K562 (cell line): Measurements from ENCODE around the gene PRKAG2.

Experiments
- CREM ChIP-seq: IDR thresholded peaks from 2 replicates; pipeline ENCODE4 v1.6.1; 2014; ENCODE audit warnings: antibody characterized with exemption, low read depth
- EGR1 ChIP-seq: fragments of 450-650 bp; conservative IDR thresholded peaks from 2 replicates; pipeline ENCODE4 v1.6.1; 2017; ENCODE audit warnings: mild to moderate bottlenecking
- FOSL1 ChIP-seq: fragments of 200-800 bp; sonication (Bioruptor generic); conservative IDR thresholded peaks from 2 replicates; pipeline ENCODE4 v1.6.1; 2016; ENCODE audit warnings: missing genetic modification characterization, missing compliant biosample characterization
- JUN ChIP-seq, 2 experiments: sonication (generic) in 1 of 2; formaldehyde crosslinking in 1 of 2; IDR thresholded peaks; 2 replicates each; pipeline versions ENCODE4 v1.6.1 to v1.8.0; 2012 to 2022; ENCODE audit warnings: borderline replicate concordance in 2 of 2, mild to moderate bottlenecking in 2 of 2, improper control_type of control experiment in 1 of 2, low read depth in 1 of 2, low read length in 1 of 2, missing genetic modification reagents in 1 of 2
- MTA3 ChIP-seq: fragments of 450-650 bp; formaldehyde crosslinking; IDR thresholded peaks from 2 replicates; pipeline ENCODE4 v1.6.1; 2017; ENCODE audit warnings: mild to moderate bottlenecking, borderline replicate concordance
- POLR2A ChIP-seq: fragments of 450-650 bp; conservative IDR thresholded peaks from 2 replicates; pipeline ENCODE4 v1.6.1; 2016
- POLR2AphosphoS5 ChIP-seq: IDR thresholded peaks from 2 replicates; pipeline ENCODE4 v1.6.1; 2011; ENCODE audit warnings: mild to moderate bottlenecking, low read depth, low read length, moderate library complexity; ENCODE audit not compliant: control insufficient read depth, insufficient read depth
- SIRT6 ChIP-seq: IDR thresholded peaks from one replicate; pipeline ENCODE4 v1.6.1; 2012; ENCODE audit warnings: low read depth, mild to moderate bottlenecking, control low read depth, inconsistent platforms, low read length, moderate library complexity
- SIX5 ChIP-seq, 2 experiments: IDR thresholded peaks; 2 replicates each; pipeline ENCODE4 v1.6.1; 2011; ENCODE audit warnings: low read length in 2 of 2, borderline replicate concordance in 1 of 2, low read depth in 1 of 2, mild to moderate bottlenecking in 1 of 2, moderate library complexity in 1 of 2; ENCODE audit not compliant: insufficient read depth in 1 of 2
- SMARCA4 ChIP-seq: fragments of 450-650 bp; IDR thresholded peaks from 2 replicates; pipeline ENCODE4 v1.6.1; 2016
- ZBTB7A ChIP-seq: IDR thresholded peaks from 2 replicates; pipeline ENCODE4 v1.6.1; 2011; ENCODE audit warnings: low read depth, mild to moderate bottlenecking, low read length, moderate library complexity, borderline replicate concordance; ENCODE audit not compliant: control insufficient read depth
- ZNF263 ChIP-seq: sonication (generic); formaldehyde crosslinking; IDR thresholded peaks from 2 replicates; pipeline ENCODE4 v1.8.0; 2022; ENCODE audit warnings: mild to moderate bottlenecking, missing genetic modification reagents, borderline replicate concordance
- TF ChIP-seq, protein P1 (sequence below): fragments of 200-600 bp; sonication (generic); IDR thresholded peaks from one replicate; pipeline ENCODE4 v1.6.1; 2012; ENCODE audit warnings: mild to moderate bottlenecking, low read depth, low read length, inconsistent platforms
- TF ChIP-seq, protein P2 (sequence below), 3 experiments: IDR thresholded peaks in 2 of 3; conservative IDR thresholded peaks in 1 of 3; 2 replicates each; pipeline ENCODE4 v1.5.1; 2011 to 2012; ENCODE audit warnings: low read length in 3 of 3, mild to moderate bottlenecking in 3 of 3, control low read depth in 2 of 3, improper control_type of control experiment in 1 of 3, inconsistent platforms in 1 of 3, low read depth in 1 of 3, mixed read lengths in 1 of 3, moderate library complexity in 1 of 3; ENCODE audit not compliant: insufficient read depth in 2 of 3

DNA sequence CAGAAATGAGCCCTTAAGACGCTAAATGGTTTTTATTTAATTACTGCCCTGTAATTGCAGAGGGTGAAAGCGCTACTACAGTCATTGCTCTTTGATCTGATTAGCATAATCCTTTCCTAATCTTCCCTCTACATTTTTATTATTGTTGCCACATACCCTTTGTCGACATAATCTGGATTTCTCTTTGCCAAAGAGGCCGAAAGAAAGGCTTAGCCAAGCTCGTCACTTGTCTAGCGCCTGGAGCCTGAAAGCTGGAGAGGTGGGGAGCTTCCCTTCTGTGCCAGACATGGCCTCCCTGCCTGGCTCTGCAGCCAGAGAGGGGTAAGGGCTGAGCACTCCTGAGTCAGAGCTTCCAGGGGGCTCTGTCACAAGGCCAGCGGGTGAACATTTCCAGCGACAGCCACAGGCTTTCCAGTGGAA lies 145.9 kb downstream of the PRKAG2 start:
- TF ChIP-seq, protein P1, sequence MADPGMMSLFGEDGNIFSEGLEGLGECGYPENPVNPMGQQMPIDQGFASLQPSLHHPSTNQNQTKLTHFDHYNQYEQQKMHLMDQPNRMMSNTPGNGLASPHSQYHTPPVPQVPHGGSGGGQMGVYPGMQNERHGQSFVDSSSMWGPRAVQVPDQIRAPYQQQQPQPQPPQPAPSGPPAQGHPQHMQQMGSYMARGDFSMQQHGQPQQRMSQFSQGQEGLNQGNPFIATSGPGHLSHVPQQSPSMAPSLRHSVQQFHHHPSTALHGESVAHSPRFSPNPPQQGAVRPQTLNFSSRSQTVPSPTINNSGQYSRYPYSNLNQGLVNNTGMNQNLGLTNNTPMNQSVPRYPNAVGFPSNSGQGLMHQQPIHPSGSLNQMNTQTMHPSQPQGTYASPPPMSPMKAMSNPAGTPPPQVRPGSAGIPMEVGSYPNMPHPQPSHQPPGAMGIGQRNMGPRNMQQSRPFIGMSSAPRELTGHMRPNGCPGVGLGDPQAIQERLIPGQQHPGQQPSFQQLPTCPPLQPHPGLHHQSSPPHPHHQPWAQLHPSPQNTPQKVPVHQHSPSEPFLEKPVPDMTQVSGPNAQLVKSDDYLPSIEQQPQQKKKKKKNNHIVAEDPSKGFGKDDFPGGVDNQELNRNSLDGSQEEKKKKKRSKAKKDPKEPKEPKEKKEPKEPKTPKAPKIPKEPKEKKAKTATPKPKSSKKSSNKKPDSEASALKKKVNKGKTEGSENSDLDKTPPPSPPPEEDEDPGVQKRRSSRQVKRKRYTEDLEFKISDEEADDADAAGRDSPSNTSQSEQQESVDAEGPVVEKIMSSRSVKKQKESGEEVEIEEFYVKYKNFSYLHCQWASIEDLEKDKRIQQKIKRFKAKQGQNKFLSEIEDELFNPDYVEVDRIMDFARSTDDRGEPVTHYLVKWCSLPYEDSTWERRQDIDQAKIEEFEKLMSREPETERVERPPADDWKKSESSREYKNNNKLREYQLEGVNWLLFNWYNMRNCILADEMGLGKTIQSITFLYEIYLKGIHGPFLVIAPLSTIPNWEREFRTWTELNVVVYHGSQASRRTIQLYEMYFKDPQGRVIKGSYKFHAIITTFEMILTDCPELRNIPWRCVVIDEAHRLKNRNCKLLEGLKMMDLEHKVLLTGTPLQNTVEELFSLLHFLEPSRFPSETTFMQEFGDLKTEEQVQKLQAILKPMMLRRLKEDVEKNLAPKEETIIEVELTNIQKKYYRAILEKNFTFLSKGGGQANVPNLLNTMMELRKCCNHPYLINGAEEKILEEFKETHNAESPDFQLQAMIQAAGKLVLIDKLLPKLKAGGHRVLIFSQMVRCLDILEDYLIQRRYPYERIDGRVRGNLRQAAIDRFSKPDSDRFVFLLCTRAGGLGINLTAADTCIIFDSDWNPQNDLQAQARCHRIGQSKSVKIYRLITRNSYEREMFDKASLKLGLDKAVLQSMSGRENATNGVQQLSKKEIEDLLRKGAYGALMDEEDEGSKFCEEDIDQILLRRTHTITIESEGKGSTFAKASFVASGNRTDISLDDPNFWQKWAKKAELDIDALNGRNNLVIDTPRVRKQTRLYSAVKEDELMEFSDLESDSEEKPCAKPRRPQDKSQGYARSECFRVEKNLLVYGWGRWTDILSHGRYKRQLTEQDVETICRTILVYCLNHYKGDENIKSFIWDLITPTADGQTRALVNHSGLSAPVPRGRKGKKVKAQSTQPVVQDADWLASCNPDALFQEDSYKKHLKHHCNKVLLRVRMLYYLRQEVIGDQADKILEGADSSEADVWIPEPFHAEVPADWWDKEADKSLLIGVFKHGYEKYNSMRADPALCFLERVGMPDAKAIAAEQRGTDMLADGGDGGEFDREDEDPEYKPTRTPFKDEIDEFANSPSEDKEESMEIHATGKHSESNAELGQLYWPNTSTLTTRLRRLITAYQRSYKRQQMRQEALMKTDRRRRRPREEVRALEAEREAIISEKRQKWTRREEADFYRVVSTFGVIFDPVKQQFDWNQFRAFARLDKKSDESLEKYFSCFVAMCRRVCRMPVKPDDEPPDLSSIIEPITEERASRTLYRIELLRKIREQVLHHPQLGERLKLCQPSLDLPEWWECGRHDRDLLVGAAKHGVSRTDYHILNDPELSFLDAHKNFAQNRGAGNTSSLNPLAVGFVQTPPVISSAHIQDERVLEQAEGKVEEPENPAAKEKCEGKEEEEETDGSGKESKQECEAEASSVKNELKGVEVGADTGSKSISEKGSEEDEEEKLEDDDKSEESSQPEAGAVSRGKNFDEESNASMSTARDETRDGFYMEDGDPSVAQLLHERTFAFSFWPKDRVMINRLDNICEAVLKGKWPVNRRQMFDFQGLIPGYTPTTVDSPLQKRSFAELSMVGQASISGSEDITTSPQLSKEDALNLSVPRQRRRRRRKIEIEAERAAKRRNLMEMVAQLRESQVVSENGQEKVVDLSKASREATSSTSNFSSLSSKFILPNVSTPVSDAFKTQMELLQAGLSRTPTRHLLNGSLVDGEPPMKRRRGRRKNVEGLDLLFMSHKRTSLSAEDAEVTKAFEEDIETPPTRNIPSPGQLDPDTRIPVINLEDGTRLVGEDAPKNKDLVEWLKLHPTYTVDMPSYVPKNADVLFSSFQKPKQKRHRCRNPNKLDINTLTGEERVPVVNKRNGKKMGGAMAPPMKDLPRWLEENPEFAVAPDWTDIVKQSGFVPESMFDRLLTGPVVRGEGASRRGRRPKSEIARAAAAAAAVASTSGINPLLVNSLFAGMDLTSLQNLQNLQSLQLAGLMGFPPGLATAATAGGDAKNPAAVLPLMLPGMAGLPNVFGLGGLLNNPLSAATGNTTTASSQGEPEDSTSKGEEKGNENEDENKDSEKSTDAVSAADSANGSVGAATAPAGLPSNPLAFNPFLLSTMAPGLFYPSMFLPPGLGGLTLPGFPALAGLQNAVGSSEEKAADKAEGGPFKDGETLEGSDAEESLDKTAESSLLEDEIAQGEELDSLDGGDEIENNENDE, result no peak
- TF ChIP-seq FOSL1 (tag), result no peak
- no peak for TF ChIP-seq EGR1
- TF ChIP-seq ZNF263 (CRISPR knock-in tag), result no peak
- TF ChIP-seq JUN (IDR thresholded peaks at IDR 0.05; ENCODE audit: borderline replicate concordance, low read depth, low read length), result no peak
- no peak for TF ChIP-seq JUN (CRISPR knock-in tag; IDR thresholded peaks at IDR 0.05; ENCODE audit: borderline replicate concordance)
- TF ChIP-seq, protein P2, sequence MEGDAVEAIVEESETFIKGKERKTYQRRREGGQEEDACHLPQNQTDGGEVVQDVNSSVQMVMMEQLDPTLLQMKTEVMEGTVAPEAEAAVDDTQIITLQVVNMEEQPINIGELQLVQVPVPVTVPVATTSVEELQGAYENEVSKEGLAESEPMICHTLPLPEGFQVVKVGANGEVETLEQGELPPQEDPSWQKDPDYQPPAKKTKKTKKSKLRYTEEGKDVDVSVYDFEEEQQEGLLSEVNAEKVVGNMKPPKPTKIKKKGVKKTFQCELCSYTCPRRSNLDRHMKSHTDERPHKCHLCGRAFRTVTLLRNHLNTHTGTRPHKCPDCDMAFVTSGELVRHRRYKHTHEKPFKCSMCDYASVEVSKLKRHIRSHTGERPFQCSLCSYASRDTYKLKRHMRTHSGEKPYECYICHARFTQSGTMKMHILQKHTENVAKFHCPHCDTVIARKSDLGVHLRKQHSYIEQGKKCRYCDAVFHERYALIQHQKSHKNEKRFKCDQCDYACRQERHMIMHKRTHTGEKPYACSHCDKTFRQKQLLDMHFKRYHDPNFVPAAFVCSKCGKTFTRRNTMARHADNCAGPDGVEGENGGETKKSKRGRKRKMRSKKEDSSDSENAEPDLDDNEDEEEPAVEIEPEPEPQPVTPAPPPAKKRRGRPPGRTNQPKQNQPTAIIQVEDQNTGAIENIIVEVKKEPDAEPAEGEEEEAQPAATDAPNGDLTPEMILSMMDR (IDR thresholded peaks at IDR 0.05 in 2 of 3, conservative IDR thresholded peaks at IDR 0.05 in 1 of 3; ENCODE audit: insufficient read depth in 2 of 3, low read depth in 1 of 3, low read length in 3 of 3), result no peak
- TF ChIP-seq POLR2A, result no peak
- TF ChIP-seq ZBTB7A, result no peak
- no peak for TF ChIP-seq SIRT6
- TF ChIP-seq SIX5 (IDR thresholded peaks at IDR 0.05; ENCODE audit: borderline replicate concordance in 1 of 2, insufficient read depth in 1 of 2, low read depth in 1 of 2, low read length in 2 of 2), result no peak
- TF ChIP-seq POLR2AphosphoS5, result no peak
- TF ChIP-seq MTA3, result no peak
- TF ChIP-seq SMARCA4, result no peak
- TF ChIP-seq CREM, result no peak
